Measurements from ENCODE around the gene GCN1. TPM values are rescaled to one million over a fixed set of nuclear protein-coding genes. Genes with fewer than 3 reads are reported as not detected.

The GCN1 gene
- total RNA-seq, 1 experiment from 2014 or later: 47.4 TPM

DNA sequence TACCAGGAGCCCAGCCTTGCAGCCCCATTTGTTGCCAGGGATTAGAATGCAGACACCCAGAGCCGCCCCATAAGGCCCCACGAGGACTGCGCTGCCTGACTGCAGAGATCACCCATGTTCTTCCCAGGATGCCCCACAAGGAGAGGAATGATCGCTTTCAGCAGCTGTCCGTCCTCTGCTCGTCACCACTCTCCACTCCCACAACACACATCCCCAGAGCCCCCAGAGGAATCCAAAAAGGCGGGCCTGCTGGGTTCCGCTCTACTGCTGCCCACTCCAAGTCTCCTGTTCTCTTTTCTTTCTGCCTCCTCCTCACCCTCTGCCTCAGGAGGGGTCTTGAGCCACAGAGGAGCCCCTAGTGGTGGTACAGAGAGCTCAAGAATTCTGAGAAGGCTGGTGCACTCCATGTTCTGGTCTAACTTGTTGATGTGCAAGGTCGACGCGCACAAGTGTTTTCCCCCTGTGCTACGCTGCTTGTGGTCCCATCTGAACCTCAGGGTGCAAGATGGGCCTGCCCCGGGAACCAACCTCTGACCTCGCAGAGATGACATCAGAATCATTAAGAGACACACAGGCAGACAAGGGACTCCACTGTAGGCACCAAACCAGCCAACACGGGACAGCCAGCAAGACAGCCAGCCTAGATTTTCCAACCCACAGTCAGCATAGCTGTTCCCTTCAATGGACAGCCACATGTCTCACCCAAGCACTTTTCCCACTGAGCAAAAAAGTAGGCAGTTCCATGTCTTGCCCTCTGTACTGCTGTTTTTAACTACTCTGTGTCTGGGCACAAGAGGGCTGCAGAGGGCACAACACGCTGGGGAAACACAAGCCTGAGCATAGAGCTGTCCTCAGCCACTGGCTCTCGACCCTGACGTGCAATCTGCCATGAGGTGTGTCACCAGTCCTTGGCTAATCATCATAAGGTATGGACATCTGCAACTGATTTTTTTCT lies 41.1 kb upstream of the GCN1 start:
- DNase-seq (ENCODE audit: low read depth in 1 of 2, low spot score in 2 of 2): no peak
- Histone ChIP-seq H3K27ac (peak overlapping the region; percentile 50), H3K27me3 (replicated peaks) (no peaks in the 10 kb centered on the region), H3K4me3 (no peak overlapping the region), H3K9me3 (replicated peaks) (no peaks in the 10 kb centered on the region), H3K36me3 (no peaks in the 10 kb centered on the region), H3K4me1 (replicated peaks) (peaks cover 87% of the 10 kb centered on the region)

DNA sequence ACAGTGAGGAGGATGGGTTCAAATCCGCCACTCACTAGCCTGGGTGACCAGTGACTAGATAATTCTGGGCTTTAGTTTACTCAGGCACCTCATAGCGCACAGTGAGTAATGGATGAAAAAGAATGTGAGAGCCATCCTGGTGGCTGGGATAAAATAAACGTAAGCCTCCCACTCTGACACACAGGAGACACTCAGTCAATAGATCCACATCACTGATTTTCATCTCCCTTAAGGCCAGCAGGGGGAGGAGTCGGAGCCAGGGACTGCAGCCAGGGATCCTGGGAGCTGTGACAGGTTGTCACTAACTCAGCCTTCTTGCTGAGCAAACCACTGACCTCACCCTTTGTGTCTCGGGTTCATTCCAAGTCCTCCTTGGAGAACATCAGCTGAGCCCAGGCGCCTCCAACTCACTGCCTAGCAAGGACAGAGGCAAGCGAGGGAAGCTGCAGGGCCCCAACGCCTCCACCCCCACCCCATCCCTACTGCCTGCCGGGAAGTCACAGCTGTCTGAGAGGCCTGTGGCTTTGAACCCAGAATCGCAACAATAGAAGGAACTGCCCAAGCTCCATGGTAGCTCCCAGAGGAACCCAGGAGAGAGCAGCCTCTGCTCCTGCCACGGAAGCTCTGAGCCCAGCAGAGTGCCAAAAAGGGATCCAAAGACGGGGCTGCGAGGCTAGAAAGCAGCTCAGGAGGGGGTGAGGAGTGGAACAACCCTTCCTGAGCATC lies 40.3 kb upstream of the GCN1 start:
- Histone ChIP-seq H3K27me3 (replicated peaks) (no peaks in the 10 kb centered on the region), H3K27ac (peak overlapping the region; percentile 50), H3K4me1 (replicated peaks) (peaks cover 94% of the 10 kb centered on the region), H3K9me3 (replicated peaks) (no peaks in the 10 kb centered on the region), H3K4me3 (no peak overlapping the region), H3K36me3 (peaks cover 5% of the 10 kb centered on the region; the same call in 1 of the 2 replicates)
- peak; percentile 95 to 96 for DNase-seq (ENCODE audit: low read depth in 1 of 2, low spot score in 2 of 2)

- Histone ChIP-seq H3K36me3 (peaks cover 30% of the 10 kb centered on the region), H3K4me3 (no peak overlapping the region), H3K9me3 (replicated peaks) (no peaks in the 10 kb centered on the region), H3K4me1 (replicated peaks) (peaks cover 85% of the 10 kb centered on the region), H3K27me3 (replicated peaks) (no peaks in the 10 kb centered on the region), H3K27ac (peak overlapping the region; percentile 97)
- DNase-seq (ENCODE audit: low read depth in 1 of 2, low spot score in 2 of 2): peak; percentile 94 to 98
Observed at GRCh38 chr12:120231316-120232011, 36.9 kb upstream of the GCN1 start.

- Histone ChIP-seq H3K27ac (peak overlapping the region; percentile 97), H3K4me1 (replicated peaks) (peaks cover 80% of the 10 kb centered on the region), H3K36me3 (peaks cover 35% of the 10 kb centered on the region), H3K4me3 (no peak overlapping the region), H3K9me3 (replicated peaks) (no peaks in the 10 kb centered on the region), H3K27me3 (replicated peaks) (no peaks in the 10 kb centered on the region)
- peak in 1 of 2 experiments; percentile 74 for DNase-seq (ENCODE audit: low read depth in 1 of 2, low spot score in 2 of 2)
Observed at GRCh38 chr12:120230974-120231315, 36.4 kb upstream of the GCN1 start.

GRCh38 chr12:120230326-120230973 lies 35.9 kb upstream of the GCN1 start:
- H3K27me3 ChIP-seq (replicated peaks): no peaks in the 10 kb centered on the region
- peaks cover 40% of the 10 kb centered on the region for H3K36me3 ChIP-seq
- H3K4me3 ChIP-seq: no peak overlapping the region
- DNase-seq (ENCODE audit: low read depth in 1 of 2, low spot score in 2 of 2): peak; percentile 88 to 97
- H3K9me3 ChIP-seq (replicated peaks): no peaks in the 10 kb centered on the region
- H3K27ac ChIP-seq: peak overlapping the region; percentile 97
- H3K4me1 ChIP-seq (replicated peaks): peaks cover 75% of the 10 kb centered on the region

- peak in 1 of 2 experiments; percentile 27 for DNase-seq (ENCODE audit: low read depth in 1 of 2, low spot score in 2 of 2)
- Histone ChIP-seq H3K9me3 (replicated peaks) (no peaks in the 10 kb centered on the region), H3K4me1 (replicated peaks) (peaks cover 68% of the 10 kb centered on the region), H3K4me3 (no peak overlapping the region), H3K36me3 (peaks cover 48% of the 10 kb centered on the region), H3K27ac (peak overlapping the region; percentile 97), H3K27me3 (replicated peaks) (no peaks in the 10 kb centered on the region)
Observed at GRCh38 chr12:120229487-120230325, 35.2 kb upstream of the GCN1 start.

GRCh38 chr12:120229071-120229486 lies 34.6 kb upstream of the GCN1 start:
- Histone ChIP-seq H3K9me3 (replicated peaks) (no peaks in the 10 kb centered on the region), H3K4me3 (no peak overlapping the region), H3K27me3 (replicated peaks) (no peaks in the 10 kb centered on the region), H3K27ac (peak overlapping the region; percentile 97), H3K36me3 (peaks cover 54% of the 10 kb centered on the region), H3K4me1 (replicated peaks) (peaks cover 61% of the 10 kb centered on the region)
- peak in 1 of 2 experiments; percentile 19 for DNase-seq (ENCODE audit: low read depth in 1 of 2, low spot score in 2 of 2)

DNA sequence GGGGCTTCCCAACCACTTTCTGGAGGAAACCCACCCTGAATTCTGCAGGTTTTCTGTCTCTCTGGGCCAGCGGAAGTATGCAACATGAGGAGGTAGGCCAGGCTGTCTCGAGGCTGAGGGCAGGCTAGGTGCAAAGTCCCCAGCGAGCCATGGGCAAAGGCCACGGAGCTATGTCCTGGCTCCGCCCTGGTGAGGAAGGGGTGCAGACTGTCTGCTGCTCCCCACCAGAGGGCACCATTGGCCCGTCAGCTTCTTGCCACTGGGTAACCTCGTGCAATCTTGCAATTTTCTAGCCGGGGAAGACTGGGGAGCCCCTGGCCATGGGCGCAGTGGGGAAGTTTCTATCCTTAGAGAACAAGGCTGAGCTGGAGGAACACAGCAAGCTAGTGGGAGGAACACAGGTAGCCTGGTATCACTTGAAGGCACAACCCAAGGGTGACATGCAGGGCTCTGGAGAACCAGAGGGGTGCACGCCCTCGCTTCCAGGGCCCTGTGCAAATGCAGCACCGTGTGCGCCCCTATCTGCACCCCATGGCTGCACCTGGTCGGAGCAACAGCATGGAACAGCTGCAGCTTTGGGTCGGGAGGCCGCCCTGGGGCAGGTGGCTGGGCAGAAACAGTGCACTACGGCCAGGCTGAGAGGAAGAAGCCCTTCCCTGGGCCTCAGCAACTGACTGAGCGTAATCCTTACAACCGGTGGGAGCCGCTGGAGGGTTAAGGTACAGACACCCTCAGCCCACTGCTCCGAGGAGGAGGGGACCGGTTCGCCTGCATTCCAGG lies 34.0 kb upstream of the GCN1 start:
- DNase-seq (ENCODE audit: low read depth in 1 of 2, low spot score in 2 of 2): peak; percentile 68 to 87
- no peak overlapping the region for H3K4me3 ChIP-seq
- H3K27ac ChIP-seq: no peak overlapping the region

DNA sequence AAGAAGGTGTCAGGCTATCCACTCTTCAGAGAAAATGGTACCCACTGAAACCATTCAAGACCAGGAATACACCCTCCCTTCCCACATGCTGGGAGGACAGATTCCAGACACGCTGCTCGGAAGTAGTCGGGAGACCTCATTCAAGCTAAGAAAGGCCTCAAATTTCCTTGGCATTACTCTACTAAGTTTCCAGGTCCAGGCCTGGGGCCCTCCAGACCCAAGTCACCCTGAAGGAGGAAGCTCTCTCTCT lies 33.5 kb upstream of the GCN1 start:
- Histone ChIP-seq H3K36me3 (peaks cover 65% of the 10 kb centered on the region), H3K4me1 (replicated peaks) (peaks cover 50% of the 10 kb centered on the region), H3K27ac (no peak overlapping the region), H3K27me3 (replicated peaks) (no peaks in the 10 kb centered on the region), H3K4me3 (no peak overlapping the region), H3K9me3 (replicated peaks) (no peaks in the 10 kb centered on the region)
- DNase-seq (ENCODE audit: low read depth in 1 of 2, low spot score in 2 of 2): no peak

More for the DNA sequence above, 34.0 kb upstream of the GCN1 start:
- no peaks in the 10 kb centered on the region for H3K9me3 ChIP-seq (replicated peaks)
- peaks cover 55% of the 10 kb centered on the region for H3K4me1 ChIP-seq (replicated peaks)
- no peaks in the 10 kb centered on the region for H3K27me3 ChIP-seq (replicated peaks)
- peaks cover 60% of the 10 kb centered on the region for H3K36me3 ChIP-seq

DNA sequence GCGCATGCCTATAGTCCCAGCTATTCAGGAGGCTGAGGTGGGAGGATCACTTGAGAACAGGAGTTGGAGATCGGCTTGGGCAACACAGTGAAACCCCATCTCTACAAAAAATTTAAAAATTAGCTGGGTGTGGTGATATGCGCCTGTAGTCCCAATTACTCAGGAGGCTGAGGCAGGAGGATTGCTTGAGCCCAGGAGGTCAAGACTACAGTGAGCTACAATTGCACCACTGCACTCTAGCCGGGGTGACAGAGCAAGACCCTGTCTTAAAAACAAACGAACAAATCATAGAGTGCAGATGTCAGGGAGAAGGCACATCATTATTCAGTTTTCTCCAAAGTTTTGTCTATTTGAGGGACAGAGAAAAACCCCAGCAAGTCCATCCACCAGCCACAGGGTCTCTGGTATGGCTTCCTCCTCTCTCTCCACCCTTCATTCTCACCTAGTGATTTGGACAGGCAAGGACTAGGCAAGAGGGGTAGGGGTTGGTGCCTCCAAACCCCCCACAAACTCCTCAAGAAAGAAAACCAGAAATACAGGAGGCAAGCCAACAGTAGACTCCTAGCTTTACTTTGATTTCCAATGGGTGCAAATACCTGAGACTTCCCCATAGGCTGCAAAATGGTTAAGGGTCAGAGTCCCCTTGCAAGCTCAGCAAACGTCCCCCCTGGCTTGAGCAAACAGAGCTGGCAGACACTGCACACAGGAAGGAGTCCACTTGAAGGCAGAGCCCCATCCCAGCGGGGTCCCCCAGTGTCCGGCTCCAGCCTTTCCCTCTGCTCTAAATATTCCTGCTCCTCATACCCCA lies 32.9 kb upstream of the GCN1 start:
- no peak for DNase-seq (ENCODE audit: low read depth in 1 of 2, low spot score in 2 of 2)
- Histone ChIP-seq H3K27me3 (replicated peaks) (no peaks in the 10 kb centered on the region), H3K27ac (no peak overlapping the region), H3K36me3 (peaks cover 70% of the 10 kb centered on the region), H3K4me1 (replicated peaks) (peaks cover 45% of the 10 kb centered on the region), H3K9me3 (replicated peaks) (no peaks in the 10 kb centered on the region), H3K4me3 (no peak overlapping the region)

DNA sequence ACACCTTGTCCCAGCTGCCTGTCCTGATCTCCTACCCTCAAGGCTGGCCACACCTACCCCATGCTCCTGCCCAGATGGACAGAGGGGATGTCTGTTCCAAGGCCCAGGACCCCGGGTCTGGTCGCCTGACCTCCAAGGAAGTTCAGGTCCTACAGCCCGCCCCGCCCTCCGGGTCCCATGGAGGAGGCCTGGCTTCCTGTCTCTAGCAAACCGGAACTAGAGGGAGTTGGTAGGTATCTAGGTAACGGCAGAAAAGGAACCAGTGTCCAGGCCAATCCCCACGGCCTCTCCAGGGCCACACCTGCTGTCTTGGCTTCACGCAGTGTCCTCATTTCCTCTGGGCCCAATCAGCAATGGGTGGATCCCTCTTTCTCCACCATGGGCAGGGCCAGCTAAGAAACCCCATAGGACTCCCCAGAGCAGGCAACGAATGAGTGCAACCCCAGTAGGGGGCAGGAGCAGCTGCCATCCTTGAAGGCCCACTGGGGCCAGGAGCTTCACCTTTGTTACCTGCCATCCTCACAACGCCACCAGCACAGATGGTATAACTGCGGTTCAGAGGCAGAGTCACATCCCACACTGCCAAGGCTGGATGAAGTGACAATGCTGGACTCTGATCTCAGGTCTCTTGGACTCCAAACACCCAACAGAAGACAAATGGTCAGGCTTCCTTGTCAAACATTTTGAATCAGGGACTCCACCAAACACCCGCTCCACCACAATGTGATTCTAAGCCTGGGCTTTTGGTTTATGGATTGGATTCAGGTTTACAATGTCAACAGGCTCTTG lies 31.5 kb upstream of the GCN1 start:
- Histone ChIP-seq H3K27me3 (replicated peaks) (no peaks in the 10 kb centered on the region), H3K9me3 (replicated peaks) (no peaks in the 10 kb centered on the region), H3K36me3 (peaks cover 84% of the 10 kb centered on the region), H3K4me3 (no peak overlapping the region), H3K27ac (no peak overlapping the region), H3K4me1 (replicated peaks) (peaks cover 31% of the 10 kb centered on the region)
- DNase-seq (ENCODE audit: low read depth in 1 of 2, low spot score in 2 of 2): no peak
